ENCODE results near the gene ACD.
"Not testable (repeated sequence)": the region's sequence is repeated elsewhere in the genome, so short reads cannot be mapped to it uniquely, and the experiment has no call there.

ACD gene

DNA sequence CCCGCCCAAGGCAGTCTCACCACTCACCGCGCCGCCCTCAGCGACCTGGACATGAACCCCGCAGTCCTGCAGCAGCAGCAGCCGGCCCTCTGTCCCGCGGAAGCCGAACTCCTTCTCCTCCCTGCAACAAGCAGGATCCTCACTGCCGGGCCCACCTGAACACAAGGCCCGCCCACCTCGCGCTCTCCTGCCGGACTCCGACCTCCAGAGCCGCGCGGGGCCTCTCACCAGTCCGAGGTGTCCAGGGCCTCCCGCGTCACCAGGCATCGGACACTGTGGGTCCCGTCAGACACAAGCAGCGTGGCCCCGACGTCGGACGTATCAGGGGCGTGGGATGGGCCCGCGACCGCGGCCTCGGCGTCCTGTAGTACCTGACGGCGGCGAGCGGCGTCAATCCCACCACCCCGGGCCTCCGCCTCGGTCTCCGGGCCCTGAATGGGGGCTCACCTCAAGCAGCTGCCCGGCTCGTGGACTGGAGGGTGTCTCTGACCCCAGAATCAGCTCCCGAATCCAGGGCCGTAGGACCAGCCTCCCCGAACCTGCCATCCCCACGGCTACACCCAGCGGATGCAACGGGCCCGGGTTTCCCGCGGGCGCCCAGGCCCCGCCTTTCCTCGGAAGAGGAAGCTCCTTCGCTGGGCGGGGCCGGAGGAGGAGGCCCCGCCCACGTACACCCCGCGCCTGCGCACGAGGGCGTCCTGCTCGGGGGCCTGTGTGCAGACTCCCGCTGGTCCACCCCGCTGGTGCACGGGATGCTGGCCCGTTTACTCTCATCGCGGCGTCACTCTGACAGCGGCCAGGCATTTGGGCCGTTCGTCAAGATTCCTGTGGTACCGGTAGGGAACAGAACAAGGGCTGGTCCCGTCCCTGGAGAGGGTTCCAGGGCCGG is at the start of gene ACD:
Gene ACD, minus strand, starts transcription at position 586 of the 889 bp plus-strand sequence. Its CDS starts 40 bp downstream, at position 546.
- peak; percentile 93 for DNase-seq (ENCODE audit: low spot score)

DNA sequence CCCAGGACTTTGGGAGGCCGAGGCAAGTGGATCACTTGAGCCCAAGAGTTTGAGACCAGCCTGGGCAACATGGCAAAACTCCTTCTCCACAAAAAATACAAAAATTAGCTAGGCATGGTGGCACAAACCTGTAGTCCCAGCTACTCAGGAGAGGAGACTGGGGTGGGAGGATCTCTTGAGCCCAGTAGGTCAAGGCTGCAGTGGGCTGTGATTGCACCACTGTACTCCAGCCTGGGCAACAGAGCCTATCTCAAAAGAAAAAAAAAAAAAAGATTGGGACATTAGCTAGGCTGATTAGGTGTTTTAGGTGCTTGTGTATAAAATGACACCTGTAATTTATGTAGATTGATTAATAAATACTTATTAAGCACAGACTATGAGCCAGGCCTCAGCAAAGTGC is 49.0 kb upstream of the ACD start:
- no peak for DNase-seq (ENCODE audit: low spot score)

DNA sequence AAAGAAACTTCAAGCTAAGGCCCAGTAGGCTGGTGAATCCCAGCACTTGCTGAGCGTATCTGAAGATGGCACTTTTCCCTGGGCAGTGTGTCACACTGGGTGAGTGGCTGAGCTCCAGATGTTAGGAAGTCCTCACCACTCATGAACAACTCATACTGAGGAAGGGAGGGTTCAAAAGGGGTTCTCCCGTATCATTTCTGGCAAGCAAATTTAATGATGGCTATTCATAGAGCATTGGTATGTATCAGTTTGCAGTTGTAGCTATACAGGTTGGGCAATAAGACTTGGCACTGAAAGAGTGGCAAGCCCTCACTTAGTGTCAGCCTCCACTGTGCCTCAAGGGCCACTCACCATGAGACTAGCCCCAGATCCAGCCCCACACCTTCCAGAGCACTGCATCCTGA is 48.3 kb upstream of the ACD start:
- DNase-seq (ENCODE audit: low spot score), result no peak

DNA sequence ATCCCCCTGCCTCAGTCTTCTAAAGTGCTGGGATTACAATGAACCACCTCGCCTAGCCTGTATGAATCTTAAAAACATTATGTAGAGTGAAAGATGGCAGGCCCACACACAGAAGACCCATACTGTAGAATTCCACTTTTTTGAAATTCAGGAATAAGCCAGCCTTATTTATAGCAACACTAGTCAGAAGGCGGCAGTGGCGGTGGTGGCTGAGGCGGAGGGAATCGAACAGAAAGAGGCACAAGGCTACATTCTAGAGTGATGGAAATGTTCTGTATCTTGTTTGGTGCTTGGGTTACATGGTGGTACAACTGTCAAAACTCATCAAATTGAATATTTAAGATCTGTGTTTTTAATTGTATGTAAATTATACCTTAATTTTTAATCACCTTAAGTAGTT is 47.7 kb upstream of the ACD start:
- DNase-seq (ENCODE audit: low spot score), result no peak

DNA sequence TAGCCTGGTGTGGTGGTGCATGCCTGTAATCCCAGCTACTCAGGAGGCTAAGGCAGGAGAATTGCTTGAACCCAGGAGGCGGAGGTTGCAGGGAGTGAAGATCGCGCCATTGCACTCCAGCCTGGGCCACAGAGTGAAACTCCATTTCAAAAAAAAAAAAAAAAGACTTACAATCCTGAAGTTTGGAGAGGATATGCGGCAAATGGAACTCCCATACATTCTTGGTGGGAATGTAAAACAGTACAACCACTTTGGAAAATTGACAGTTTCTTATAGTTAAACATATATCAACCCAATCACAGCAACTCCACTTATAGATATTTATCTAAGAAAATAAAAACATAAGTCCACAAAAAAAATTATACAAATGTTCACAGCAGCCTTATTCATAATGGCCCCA is 47.1 kb upstream of the ACD start:
- DNase-seq (ENCODE audit: low spot score), result no peak

DNA sequence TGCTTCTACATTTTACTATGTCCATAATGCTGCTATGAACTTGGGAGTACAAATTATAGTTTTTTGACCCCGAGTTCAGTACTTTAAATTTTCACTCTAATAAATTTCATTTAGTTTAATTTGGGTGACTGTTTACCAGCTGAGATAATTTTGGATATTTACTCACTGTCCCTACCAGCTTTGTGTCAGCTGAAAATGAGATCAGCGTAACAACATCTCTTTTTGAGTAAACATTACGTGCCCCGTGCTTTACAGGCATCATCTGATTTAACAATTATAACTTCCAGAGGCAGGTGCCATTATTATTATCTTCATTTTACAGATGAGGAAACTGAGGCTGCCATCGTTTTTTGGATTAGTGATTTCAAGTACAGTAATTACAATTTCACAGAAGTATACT is 44.0 kb upstream of the ACD start:
- no peak for DNase-seq (ENCODE audit: low spot score)

DNA sequence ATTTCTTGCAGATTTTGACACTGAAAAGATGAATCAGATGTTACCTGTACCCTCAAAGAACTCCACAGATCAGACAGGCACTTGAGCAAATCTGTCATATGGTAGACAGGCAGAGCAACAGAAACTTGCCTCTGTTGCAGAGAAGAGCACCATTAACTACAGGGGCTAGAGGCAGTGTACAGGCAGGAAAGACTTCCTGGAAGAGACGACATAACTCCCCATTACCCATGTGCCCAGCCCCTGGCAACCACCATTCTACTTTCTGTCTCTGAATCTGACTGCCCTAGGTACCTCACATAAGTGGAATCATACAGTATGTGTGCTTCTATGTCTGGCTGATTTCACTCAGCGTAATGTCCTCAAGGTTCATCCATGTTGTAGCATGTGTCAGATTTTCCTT is 43.6 kb upstream of the ACD start:
- no peak for DNase-seq (ENCODE audit: low spot score)

DNA sequence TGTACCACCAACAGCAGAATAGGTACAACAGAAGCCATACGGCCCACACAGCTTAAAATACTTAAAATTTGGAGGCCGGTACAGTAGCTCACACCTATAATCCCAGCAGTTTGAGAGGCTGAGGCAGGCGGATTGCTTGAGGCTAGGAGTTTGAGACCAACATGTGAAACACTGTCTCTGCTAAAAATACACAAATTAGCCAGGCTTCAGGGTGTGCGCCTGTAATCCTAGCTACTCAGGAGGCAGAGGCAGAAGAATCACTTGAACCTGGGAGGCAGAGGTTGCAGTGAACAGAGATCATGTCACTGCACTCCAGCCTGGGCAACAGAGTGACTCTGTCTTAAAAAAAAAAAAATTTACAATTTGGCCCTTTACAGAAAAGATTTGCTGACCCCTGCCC is 42.1 kb upstream of the ACD start:
- DNase-seq (ENCODE audit: low spot score), result no peak

DNA sequence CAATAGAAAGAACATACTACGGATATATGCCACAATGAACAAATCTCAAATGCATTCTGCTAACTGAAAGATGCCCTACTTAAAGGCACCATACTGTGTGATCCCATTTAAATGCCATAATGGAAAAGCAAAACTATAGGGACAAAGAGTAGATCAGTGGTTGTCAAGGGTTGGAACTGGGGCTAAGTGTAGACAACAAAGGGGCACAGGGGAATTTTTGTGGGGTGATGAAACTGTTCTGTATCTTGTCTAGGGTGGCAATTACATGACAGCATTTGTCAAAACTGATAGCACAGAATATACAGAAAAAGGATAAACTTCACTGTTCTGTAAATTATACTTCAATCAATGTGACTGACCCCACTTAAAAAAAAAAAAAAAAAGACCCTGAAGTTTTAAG is 41.4 kb upstream of the ACD start:
- DNase-seq (ENCODE audit: low spot score), result no peak

DNA sequence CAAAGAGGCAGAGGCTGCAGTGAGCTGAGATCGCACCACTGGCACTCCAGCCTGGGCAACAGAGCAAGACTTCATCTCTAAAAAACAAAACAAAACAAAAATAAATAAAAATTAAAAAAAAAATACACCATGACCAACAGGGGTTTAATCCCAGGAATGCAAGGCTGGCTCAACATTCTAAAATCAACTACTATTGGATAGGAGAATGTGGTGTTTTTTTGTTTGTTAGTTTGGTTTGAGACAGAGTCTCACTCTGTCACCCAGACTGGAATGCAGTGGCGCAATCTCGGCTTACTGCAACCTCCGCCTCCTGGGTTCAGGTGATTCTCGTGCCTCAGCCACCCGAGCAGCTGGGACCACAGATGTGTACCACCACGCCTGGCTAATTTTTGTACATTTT is 39.2 kb upstream of the ACD start:
- no peak for DNase-seq (ENCODE audit: low spot score)

DNA sequence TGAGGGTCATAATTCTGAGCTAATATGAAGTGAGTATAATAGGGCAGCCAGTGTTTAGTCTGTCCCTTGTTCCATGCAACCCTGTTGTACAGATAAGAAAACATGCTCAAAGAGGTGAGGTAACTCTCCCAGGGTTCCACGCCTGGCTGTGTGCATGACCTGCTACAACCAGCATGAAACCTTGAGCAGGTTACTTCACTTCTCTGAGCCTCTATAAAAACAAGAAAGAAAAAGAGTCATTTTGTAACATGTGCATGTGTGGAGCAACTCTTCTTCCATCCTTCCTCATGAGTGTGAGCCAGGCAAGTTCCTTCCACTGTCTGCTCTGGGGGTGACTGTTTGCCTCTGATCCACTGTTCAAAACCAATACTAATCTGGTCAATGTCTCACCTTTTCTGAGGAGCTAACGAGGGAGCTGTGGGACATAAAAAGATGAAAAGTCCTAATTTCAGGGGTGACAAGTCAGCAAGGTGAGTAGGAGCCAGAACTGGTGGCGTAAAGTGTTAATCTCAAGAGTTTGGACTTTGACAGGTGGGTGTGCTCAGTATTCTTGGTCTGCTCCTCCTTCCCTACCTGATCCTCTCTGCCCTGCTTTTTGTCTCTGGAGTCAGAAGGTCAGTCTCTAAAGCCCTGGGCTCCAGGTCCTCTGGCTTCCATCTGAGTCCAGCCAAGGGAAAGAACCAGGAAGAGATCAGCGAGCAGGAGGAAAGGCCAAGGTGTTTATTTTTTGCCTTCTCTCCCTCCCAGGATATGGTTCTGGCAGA is 37.5 kb upstream of the ACD start:
- DNase-seq (ENCODE audit: low spot score), result no peak

DNA sequence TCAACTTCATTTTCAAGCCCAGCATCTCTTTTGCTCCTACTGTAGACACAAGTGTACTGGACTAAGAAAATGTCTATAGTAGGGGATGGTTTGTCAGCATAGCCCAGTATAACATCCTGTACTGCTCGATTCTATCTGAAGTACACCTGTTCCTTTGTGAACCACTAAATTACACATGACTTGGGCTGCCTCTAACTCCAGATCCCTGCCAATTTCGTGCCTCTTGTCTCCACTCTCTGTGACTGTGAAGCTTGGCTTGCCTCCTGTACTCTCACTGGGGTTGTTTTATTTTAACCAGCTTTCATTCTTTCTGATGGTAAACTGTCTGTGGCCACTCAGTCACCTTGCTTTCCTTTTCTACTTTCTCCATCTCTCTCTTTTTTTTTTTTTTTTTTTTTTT is 34.6 kb upstream of the ACD start:
- peak; percentile 91 for DNase-seq (ENCODE audit: low spot score)

DNA sequence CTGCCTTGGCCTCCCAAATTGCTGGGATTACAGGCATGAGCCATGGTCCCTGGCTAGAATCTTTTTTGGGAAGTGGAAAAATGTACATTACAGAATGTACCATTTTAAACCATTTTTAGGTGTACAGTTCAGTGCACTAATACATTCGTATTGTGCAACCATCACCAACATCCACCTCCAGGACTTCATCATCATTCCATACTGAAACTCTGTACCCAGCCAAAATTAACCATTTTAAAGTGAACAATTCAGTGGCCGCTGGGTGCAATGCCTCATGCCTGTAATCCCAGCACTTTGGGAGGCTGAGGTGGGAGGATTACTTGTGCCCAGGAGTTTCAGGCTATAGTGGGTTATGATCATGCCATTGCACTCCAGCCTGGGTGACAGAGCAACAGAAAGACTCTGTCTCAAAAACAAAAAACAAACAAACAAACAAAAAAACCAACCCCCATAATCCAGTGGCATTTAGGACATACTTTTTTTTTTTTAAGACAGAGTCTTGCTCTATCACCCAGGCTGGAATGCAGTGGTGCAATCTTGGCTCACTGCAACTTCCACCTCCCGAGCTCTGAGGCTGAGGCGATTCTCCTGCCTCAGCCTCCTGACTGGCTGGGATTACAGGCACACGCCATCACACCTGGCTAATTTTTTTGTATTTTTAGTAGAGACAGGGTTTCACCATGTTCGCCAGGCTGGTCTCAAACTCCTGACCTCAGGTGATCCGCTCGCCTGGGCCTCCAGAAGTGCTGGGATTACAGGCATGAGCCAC is 33.6 kb upstream of the ACD start:
- not testable (repeated sequence) for DNase-seq (ENCODE audit: low spot score)

DNA sequence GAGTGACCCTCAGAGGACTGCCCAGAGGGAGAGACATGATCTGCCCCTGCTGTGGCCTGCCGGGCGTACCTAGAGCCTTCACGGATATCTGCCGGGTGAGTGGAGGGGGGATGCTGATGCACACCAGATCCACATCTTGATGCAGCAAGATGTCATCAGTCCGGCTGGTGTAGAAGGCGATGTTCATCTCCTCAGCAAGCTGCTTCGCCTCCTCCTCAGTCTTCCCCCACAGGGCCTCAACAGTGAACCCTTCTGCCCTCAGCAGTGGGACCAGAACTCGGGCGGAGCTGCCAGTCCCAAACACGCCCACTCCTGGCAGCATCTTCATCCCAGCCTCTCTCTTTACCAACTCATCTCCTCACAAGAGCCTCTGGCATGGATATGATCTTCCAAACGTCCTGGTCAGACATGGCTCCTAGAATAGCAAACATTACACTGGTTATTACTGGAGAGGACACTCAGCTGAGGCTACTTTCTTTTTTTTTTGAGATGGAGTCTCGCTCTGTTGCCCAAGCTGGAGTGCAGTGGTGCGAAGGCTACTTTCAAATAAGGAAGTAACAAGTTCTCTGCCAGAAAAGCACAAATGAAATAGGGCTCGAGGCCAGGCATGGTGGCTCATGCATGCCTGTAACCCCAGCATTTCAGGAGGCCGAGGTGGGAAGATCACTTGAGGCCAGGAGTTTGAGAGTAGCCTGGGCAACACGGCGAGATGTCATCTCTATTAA is 25.5 kb upstream of the ACD start:
- DNase-seq (ENCODE audit: low spot score), result no peak

DNA sequence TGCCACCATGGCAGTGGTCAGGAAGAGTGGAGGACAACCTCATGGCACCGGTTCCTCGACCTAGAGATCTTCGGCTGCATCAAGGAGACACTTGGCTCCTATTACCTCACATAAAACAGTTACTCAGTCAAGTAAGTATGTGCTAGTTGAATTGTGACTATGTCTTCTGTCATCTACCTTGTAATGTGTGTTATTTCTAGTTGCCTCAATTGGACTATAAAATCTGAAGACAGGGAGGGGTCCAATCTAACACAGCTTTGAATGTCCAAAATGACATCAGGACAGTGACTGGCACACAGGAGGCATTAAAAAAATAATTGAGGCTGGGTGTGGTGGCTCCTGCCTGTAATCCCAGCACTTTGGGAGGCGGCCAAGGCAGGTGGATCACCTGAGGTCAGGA is 23.7 kb upstream of the ACD start:
- no peak for DNase-seq (ENCODE audit: low spot score)

DNA sequence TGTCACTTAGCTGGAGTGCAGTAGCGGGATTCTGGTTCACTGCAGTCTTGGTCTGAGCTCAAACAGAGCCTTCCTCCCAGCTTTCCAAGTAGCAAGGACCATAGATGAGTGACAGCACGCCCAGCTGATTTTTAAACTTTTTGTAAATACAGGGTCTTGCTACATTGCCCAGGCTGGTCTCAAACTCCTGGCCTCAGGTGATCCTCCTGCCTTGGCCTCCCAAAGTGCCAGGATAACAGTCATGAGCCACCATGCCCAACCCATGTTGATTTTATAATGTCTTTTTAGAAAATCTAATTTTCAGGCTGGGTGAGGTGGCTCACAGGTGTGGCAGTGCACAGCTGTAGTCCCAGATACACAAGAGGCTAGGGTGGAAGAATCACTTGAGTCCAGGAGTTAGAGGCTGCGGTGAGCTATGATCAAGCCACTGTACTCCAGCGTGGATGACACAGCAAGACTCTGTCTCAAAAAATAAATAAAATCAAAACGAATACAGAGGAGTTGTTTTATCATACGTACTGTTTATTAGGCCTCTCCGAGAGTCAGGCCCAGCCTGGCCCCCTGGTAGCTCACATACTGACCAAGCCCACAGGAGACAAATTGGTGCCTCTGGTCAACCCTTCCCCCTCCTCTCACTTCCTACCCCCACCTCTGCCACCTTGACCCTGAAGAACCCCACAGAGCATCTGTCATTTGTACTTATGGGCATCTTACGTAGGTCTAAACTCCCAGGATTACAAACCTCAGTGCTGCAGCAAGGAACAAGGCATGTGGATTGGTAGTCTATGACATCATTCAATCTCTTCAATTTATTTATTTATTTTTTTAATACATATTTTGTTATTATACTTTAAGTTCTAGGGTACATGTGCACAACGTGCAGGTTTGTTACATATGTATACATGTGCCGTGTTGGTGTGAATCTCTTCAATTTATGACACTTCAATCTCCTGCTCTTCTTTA is 20.2 kb upstream of the ACD start:
- no peak for DNase-seq (ENCODE audit: low spot score)

DNA sequence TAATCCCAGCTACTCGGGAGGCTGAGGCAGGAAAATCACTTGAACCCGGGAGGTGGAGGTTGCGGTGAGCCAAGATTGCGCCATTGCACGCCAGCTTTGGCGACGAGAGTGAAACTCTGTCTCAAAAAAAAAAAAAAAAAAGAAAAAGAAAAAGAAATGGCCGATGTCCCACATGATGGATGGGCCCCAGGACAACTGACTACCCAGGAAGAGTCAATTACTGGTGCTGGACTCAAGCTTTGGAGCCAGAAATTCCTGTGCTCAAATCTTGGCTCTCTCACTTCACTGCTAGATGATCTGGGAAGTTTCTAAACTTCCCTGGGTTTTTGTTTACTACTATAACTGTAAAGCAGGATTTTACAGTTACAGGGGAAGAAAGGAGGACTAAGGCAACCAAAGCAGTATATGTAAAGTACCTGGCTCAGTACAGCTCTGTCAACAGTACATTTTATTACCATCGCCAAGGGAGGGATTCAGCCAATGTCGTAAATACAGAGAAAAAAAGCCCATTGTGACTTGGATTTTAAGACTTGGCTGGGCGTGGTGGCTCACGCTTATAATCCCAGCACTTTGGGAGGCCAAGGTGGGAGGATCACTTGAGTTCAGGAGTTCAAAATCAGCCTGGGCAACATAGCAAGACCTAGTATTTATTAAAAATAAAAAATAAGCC is 18.4 kb upstream of the ACD start:
- no peak for DNase-seq (ENCODE audit: low spot score)

DNA sequence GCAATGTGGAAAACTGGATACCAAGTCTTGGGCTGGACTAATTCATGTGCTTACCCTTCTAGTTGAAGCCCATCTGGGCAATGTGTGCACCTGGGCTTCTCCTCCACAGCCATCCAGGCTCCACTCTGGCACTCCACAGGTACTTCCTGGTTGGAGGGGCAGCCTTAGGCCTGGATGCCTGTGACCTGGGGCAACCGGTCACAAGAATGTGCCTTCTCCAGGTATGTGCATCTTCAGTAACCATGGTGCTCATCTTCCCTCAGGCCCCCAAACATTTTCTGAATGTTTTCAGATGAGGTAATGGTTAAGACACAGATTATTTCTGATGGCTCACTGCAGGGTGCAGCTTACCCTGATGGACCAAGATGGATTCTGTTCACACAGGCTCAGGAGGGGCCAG is 17.7 kb upstream of the ACD start:
- DNase-seq (ENCODE audit: low spot score), result no peak

DNA sequence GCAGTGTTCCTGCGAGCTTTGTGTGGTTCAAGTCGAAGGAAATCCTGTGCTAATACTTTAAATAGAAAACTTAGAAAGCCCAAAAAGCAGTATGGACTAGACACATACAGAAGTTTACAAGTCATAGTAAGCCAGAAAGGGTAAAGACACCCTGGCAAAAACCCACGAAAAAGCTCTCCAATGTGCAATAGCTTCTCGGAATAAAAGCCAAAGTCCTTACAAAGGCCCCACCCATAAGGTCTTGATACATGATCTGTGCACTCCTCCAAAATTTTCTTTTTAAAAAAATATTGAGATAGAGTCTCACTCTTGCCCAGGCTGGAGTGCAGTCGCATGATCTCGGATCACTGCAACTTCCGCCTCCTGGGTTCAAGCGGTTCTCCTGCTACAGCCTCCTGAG is 16.9 kb upstream of the ACD start:
- no peak for DNase-seq (ENCODE audit: low spot score)

DNA sequence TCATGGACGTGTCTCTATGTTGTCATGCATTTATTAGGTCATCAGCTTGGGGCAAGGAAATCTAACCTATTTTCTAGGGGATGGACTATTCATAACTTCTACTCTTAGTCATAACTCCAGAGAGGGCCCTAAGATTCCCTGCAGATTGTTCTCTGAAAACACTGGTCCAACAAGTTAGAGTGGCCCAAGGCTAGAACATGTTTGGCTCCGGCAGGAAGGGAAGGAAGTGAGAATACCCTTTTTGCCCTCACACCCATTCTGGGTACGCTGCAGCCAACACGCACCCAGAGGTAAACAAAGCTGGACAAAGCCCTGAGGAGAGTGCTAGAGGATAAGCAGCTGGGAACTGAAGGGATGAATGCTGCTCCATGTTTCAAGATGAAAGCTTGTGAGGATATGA is 16.5 kb upstream of the ACD start:
- no peak for DNase-seq (ENCODE audit: low spot score)
